GM20431 (cell line): Measurements from ENCODE around the gene MTHFD2L.
"Not testable (repeated sequence)": the region's sequence is repeated elsewhere in the genome, so short reads cannot be mapped to it uniquely, and the experiment has no call there.

Source experiments
- in situ Hi-C: fragments of 300-500 bp; cut with MseI, MboI; formaldehyde crosslinking; loops from one replicate; pipeline ENCODE4 v1.15.0; 2020; ENCODE audit warnings: low sequenced_read_pairs; ENCODE audit not compliant: unreplicated experiment

Gene MTHFD2L

DNA sequence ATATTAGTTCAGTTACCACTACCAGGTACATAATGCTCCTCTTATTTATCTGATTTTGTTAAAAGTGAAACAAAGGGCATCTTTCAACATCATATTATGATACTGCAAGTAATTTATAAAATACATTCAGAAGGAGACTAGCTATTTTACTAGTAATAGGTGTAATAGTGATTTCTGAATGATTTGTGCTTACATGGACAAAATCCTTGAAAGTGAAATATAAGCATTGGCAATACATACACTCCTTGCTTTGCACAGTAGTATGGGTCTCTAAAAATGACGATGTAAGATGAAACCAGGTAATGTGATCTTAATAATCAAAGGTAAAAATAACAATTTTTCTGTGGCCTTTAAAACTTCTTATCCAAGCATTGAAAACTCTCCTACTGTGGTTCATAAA lies 17.5 kb downstream of the MTHFD2L start:
- in situ Hi-C loops = loop anchor here (25.0 kb wide), 1 partner anchor 137 kb away; the partner anchor contains the start of gene EPGN

GRCh38 chr4:74178798-74179197 lies 20.9 kb downstream of the MTHFD2L start:
- in situ Hi-C loops = loop anchor here (25.0 kb wide), 1 partner anchor 134 kb away; the partner anchor contains the start of gene EPGN

DNA sequence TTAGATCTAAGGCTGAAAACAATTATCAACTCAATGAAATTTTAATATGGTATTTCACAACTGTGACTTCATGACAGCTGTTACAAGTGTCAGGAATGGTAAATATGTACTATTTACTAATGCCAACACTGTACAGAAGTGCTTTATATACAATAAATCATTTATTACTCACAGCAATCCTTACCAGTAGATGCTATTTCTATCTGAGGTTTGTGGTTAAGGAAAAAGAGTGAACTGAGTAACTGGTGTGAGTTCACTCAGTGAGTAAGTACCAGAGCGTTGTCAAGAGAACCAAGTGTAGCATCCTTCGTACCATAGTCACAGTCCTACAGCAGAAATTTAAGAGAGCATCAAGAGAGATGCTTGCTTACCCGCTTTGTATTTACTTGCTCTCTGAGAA lies 23.3 kb downstream of the MTHFD2L start:
- in situ Hi-C loops = loop anchor here (25.0 kb wide), 1 partner anchor 131 kb away; the partner anchor contains the start of gene EPGN

DNA sequence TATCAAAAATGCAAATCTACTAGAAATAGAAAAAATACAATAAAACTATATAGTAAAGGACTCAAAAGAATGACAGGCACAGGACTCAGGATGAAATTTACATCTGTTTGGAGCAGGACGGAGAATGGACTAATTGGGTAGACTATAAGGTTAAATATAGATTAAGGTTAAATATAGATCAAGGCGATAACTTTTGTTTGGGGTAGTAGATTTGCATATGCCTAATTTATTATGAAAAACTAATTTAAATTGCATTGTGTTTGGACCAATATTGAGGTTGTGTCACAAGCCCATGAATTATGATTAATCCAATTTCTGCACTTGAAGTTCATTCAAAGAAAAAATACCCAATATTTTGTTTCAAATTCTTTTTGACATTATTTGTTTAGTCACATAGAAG lies 31.0 kb downstream of the MTHFD2L start:
- in situ Hi-C loops = loop anchor here (25.0 kb wide), 1 partner anchor 123 kb away; the partner anchor contains the start of gene EPGN

- in situ Hi-C loops = loop anchor here (25.0 kb wide), 1 partner anchor 123 kb away; the partner anchor contains the start of gene EPGN
Observed at GRCh38 chr4:74189331-74190043, 31.6 kb downstream of the MTHFD2L start.

DNA sequence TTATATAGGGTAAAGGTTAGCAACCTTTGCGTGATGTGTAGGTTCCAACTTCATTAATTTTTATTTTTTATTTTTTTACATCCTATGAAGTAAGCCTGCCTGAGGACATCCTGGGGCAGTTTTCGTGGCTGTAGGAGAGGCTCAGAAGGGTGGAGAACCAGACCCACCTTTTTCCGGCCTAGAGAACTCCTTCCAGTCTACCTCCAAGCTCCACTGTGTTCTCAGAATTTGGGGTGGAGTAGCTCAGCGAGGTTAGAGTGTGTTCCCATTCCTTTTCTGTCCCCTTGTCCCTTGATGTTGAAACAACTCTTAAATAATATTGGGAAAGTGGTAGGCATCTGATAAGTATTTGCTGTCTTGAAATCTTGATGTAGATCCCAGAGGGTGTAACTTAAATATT lies 32.4 kb downstream of the MTHFD2L start:
- in situ Hi-C loops = loop anchor here (25.0 kb wide), 1 partner anchor 122 kb away; the partner anchor contains the start of gene EPGN

DNA sequence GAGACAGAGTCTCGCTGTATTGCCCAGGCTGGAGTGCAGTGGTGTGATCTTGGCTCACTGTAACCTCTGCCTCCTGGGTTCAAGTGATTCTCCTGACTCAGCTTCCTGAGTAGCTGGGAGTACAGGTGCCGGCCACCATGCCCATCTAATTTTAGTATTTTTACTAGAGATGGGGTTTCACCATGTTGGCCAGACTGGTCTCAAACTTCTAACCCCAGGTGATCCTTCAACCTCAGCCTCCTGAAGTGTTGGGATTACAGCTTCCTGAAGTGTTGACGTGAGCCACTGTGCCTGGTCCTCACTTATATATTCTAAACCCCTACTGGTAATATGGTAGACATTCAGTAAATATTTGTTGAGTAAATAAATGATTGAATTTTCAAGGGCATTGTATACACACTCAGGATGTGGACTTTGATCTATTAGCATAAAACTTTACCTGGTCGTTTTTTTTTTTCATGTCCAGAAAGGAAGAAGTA lies 33.0 kb downstream of the MTHFD2L start:
- in situ Hi-C loops = loop anchor here (25.0 kb wide), 1 partner anchor 121 kb away; the partner anchor contains the start of gene EPGN

DNA sequence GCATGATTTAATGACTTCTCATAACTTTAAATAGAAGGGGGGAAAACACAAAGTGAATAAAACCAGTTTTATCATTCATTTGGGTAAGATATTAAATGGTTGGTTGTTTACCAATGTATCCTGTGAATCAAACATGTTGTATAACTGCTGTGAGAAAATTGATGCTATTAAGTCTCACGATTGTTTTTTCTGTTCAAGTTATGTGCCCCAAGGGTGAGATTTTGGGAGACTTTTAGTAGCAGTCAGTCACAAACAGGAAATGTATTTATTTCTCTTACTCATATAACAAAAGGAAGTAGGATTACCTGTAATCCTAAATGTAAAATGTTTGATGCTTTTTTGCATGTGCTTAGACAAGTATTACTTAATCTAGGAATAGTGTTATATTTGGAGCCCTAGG lies 39.2 kb downstream of the MTHFD2L start:
- in situ Hi-C loops = loop anchor here (25.0 kb wide), 1 partner anchor 115 kb away; the partner anchor contains the start of gene EPGN

DNA sequence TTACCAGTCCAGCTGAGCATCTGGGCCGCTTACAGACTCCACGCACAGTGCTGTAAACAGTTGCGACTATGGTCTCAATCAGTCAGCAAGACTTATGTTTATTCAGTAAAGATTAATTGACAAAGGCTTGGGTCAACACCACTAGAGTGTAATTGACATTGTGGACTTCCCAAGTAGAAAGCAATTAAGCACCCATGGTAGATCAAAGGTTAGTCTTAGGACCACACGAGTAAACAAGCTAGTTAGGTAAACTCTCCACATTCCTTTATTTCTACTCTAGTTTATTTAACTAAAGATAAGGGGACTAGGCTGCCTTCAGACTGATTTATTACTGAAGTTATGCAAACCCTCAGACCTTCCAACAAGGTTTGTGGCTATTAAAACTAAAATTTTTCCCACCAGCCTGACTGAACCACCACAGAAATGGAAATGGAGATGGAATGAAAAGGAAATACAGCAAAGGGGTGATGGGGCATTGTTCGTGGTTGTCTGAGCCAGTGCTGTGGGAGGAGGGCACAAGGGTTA lies 44.2 kb downstream of the MTHFD2L start:
- in situ Hi-C loops = no loop called here

DNA sequence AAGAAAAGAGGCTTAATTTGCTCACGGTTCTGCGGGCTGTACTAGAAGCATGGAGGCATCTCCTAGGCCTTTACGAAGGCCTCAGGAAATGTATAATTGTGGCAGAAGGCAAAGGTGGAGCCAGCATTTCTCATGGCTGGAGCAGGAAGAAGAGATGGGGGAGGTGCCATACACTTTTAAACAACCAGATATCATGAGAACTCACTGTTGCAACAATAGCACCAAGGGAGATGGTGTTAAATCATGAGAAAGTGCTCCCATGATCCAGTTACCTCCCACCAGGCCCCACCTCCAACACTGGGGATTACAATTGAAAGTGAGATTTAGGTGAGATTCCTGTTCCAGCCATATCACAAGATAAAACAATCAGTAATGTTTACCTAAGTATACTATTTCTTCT lies 45.5 kb downstream of the MTHFD2L start:
- in situ Hi-C loops = no loop called here

- in situ Hi-C loops = no loop called here
Observed at GRCh38 chr4:74205046-74205445, 47.1 kb downstream of the MTHFD2L start.

DNA sequence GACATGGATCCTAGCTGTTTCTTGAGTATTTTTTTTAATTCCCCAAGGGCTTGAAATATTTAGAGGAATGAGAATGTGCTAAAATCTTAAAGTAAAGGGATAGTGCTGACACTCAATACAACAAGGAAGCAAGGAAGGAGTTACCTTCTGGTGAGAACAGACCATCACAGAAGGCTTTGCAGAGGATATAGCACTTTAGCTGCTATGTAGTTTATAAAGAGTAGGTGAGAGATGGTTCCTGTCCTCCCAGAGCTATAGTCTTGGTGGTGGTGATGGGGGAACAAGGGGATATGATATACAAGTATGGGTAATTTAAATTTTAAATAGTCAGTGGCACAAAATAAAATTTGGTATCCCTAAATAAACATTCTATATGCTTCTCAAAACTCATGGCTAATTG lies 47.6 kb downstream of the MTHFD2L start:
- in situ Hi-C loops = no loop called here

GRCh38 chr4:74206088-74206825 lies 48.3 kb downstream of the MTHFD2L start:
- in situ Hi-C loops = no loop called here

DNA sequence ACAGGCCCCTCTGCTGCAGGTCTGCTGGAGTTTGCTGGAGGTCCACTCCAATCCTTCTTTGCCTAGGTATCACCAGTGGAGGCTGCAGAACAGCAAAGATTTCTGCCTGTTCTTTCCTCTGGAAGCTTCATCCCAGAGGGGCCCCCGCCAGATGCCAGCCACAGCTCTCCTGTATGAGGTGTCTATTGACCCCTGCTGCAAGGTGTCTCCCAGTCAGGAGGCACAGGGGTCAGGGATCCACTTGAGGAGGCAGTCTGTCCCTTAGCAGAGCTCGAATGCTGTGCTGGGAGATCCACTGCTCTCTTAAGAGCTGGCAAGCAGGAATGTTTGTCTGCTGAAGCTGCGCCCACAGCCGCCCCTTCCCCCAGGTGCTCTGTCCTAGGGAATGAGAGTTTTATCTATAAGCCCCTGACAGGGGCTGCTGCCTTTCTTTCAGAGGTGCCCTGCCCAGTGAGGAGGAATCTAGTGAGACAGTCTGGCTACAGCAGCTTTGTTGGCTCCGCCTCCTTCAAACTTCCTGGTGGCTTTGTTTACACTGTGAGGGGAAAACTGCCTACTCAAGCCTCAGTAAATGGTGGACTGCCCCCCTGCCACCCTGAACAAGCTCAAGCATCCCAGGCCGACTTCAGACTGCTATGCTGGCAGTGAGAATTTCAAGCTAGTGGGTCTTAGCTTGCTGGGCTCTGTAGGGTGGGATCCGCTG lies 56.7 kb downstream of the MTHFD2L start:
- in situ Hi-C loops = not testable (repeated sequence)

- in situ Hi-C loops = not testable (repeated sequence)
Observed at GRCh38 chr4:74215236-74215635, 57.3 kb downstream of the MTHFD2L start.

DNA sequence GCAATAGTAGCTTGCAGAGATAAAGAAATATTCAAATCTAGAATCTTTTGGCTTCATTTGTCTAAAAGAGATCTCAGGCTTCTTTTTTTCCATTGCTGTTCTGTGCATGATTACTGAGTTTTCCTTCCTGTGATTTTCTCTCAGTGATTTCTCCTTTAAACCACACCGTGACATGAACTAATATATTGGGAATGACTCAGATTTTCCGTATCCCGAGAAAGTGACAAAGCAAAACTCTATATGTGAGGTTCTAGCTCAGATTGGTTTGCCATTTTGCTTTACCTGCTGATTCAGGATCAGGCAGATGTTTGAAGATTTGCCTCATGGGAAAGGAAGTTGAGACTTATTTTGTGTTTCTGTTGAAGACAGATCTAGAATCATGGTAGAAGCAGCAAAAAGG lies 59.4 kb downstream of the MTHFD2L start:
- in situ Hi-C loops = no loop called here

DNA sequence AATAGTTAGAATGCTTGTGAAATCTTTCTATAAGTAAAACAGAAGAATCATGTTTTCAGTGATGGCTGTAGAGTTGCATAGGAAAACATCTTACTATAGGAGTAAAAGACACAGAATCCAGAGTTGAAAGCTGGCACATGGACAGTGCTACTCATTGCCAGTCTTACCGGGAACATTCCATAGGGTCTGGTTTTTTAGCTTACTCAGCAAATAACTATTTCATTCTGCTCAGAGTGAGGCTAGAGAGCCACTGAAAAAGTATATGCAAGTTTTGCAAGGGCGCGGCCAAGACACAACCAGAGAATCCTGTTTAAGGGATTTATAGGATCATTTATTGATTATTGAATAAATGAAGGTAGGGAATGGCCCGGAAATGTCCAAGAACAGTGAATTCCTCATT lies 60.3 kb downstream of the MTHFD2L start:
- in situ Hi-C loops = no loop called here

DNA sequence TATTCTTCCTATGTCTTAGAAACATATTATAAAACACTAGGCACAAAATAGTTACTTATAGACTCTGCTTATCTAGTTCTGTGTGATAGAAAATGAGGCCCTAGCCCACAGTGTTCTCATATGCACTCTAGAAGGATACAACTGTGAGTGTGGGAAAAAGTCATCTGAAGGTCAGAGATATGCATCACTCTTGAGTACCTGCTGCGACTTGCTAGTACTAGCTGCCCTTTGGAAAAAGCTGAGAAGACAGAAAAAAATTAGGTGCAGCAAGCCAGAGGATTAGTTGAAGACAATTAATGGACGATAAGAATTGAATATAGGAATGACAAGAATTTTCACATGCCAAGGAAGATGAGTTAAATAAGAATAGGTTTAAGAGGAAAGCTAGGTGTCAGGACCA lies 61.3 kb downstream of the MTHFD2L start:
- in situ Hi-C loops = no loop called here

DNA sequence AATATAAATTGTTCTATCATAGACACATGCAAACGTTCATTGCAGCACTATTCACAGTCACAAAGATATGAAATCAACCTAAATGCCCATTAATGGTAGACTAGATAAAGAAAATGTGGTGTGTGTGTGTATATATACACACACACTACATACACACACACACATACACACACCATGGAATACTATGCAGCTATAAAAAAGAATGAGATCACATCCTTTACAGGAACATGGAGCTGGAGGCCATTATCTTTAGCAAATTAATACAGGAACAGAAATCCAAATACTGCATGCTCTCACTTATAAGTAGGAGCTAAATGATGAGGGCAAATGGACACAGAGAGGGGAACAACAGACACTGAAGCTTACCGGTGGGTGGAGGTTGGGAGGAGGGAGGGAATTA lies 65.2 kb downstream of the MTHFD2L start:
- in situ Hi-C loops = no loop called here

DNA sequence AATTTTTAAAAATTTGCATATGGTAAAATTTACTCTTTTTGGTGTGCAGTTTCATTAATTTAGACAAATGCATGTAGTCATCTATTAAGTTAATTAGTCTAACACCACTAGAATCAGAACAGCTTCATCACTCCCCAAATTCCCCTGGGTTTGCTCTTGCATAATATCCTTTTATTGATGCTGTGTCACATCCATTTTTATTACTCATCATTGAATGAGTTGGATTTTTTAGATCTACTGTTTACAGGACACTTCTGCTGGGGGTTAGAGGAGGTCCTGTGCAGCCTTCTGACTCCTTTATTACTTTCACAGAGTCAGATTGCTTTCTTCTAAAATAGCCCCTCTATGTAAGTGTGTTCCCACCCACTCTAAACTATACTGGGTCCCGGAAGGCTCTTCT lies 65.9 kb downstream of the MTHFD2L start:
- in situ Hi-C loops = no loop called here
